C4-2B (cell line): Measurements from ENCODE around the gene CFAP119.

Experiments
- H3K27ac ChIP-seq: fragments of 450-650 bp; 2 replicates; pipeline ENCODE4 v1.5.1; 2017
- CTCF ChIP-seq: fragments of 450-650 bp; conservative IDR thresholded peaks from 2 replicates; pipeline ENCODE4 v1.5.1; 2017; ENCODE audit warnings: mild to moderate bottlenecking
- ZFX ChIP-seq: fragments of 450-650 bp; IDR thresholded peaks from 2 replicates; pipeline ENCODE4 v1.6.1; 2017

CFAP119 gene

GRCh38 chr16:30760001-30760559 is 1.8 kb downstream of the CFAP119 start:
- TF ChIP-seq ZFX: no peak
- TF ChIP-seq CTCF: no peak
- no peak overlapping the region for H3K27ac ChIP-seq

GRCh38 chr16:30758988-30759491 is 2.8 kb downstream of the CFAP119 start:
- H3K27ac ChIP-seq: no peak overlapping the region
- TF ChIP-seq ZFX (no peak), CTCF (no peak)

DNA sequence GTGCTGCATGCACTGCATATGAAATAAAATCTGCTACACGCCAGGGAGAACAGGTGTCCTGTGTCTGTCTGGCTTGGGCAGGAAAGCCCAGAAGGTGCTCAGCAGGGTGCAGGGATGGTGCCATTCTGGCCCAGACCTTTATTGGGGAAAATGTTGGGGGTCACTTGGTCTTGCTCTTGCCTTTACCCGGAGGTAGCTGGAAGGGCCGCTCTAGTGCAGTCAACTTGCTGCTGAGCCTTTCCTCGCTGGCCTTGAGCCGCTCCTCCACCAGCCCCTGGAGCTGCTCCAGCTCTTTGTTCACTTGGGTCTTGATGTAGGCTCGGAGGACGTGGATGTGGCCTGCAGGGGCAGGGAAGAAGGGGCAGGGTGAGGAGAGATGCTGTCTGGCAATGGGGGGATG is 4.5 kb downstream of the CFAP119 start:
- TF ChIP-seq CTCF (no peak), ZFX (no peak)
- H3K27ac ChIP-seq: no peak overlapping the region

DNA sequence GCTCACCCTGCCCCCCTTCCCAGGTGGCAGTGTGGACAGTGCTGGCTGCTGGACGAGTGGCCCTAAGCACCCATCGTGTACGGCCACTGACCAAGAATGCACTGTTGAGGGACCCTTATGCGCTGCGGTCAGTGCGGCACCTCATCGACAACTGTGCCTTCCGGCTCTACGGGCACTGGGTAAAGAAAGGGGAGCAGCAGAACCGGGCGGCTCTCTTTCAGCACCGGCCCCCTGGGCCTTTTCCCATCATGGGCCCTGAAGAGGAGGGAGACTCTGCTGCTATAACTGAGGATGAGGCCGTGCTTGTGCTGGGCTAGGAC is 5.1 kb downstream of the CFAP119 start:
- TF ChIP-seq ZFX (no peak), CTCF (no peak)
- no peak overlapping the region for H3K27ac ChIP-seq

- TF ChIP-seq ZFX (no peak), CTCF (no peak)
- no peak overlapping the region for H3K27ac ChIP-seq
Observed at GRCh38 chr16:30755955-30756780, 5.7 kb downstream of the CFAP119 start.

- H3K27ac ChIP-seq: no peak overlapping the region
Observed at GRCh38 chr16:30753596-30753995, 8.3 kb downstream of the CFAP119 start.

More at GRCh38 chr16:30753596-30753995, 8.3 kb downstream of the CFAP119 start:
- TF ChIP-seq CTCF (no peak), ZFX (no peak)
